ENCODE data around the gene TMEM120B.

Gene TMEM120B

GRCh38 chr12:121823101-121823726, 110.7 kb downstream of the TMEM120B start:
- DNase-seq, result no peak

- DNase-seq, result no peak
These were observed 111.2 kb downstream of the TMEM120B start for GRCh38 chr12:121823727-121824115.

- no peak for DNase-seq
These were observed 112.5 kb downstream of the TMEM120B start for GRCh38 chr12:121825041-121825523.

- no peak for DNase-seq
These were observed 114.0 kb downstream of the TMEM120B start for GRCh38 chr12:121826318-121827150.

- no peak for DNase-seq
These were observed 115.0 kb downstream of the TMEM120B start for GRCh38 chr12:121827351-121828099.

GRCh38 chr12:121828306-121828705, 115.8 kb downstream of the TMEM120B start:
- no peak for DNase-seq

GRCh38 chr12:121828826-121829225, 116.3 kb downstream of the TMEM120B start:
- DNase-seq, result no peak

- DNase-seq, result no peak
These were observed 116.8 kb downstream of the TMEM120B start for GRCh38 chr12:121829250-121829918.

- no peak for DNase-seq
These were observed 117.6 kb downstream of the TMEM120B start for GRCh38 chr12:121830134-121830533.

- DNase-seq, result no peak
These were observed 118.2 kb downstream of the TMEM120B start for GRCh38 chr12:121830588-121831265.

Measured in NCI-H2107 (cell line).